HepG2 (cell line): ENCODE results near the gene PSMG4.

Experiments used
- EP300 ChIP-seq, 3 experiments: sonication (generic) in 1 of 3; formaldehyde crosslinking in 1 of 3; IDR thresholded peaks; 2 replicates each; pipeline versions ENCODE4 v1.5.1 to v1.6.1; 2011 to 2020; ENCODE audit warnings: low read depth in 2 of 3, low read length in 2 of 3, borderline replicate concordance in 1 of 3, improper control_type of control experiment in 1 of 3, mild to moderate bottlenecking in 1 of 3, missing genetic modification reagents in 1 of 3, moderate library complexity in 1 of 3
- RNF2 ChIP-seq: fragments of 450-650 bp; conservative IDR thresholded peaks from 2 replicates; pipeline ENCODE4 v1.6.1; 2016; ENCODE audit warnings: low read depth
- SIN3B ChIP-seq: fragments of 150-350 bp; IDR thresholded peaks from 2 replicates; pipeline ENCODE4 v1.6.1; 2014; ENCODE audit warnings: low read length
- ZNF570 ChIP-seq: sonication (generic); formaldehyde crosslinking; IDR thresholded peaks from 2 replicates; pipeline ENCODE4 v1.4.0; 2020; ENCODE audit warnings: mild to moderate bottlenecking, missing genetic modification reagents, borderline replicate concordance
- TF ChIP-seq, protein P1 (sequence below): sonication (generic); formaldehyde crosslinking; IDR thresholded peaks from 2 replicates; pipeline ENCODE4 v1.5.0; 2020; ENCODE audit warnings: mild to moderate bottlenecking, missing genetic modification reagents, borderline replicate concordance

DNA sequence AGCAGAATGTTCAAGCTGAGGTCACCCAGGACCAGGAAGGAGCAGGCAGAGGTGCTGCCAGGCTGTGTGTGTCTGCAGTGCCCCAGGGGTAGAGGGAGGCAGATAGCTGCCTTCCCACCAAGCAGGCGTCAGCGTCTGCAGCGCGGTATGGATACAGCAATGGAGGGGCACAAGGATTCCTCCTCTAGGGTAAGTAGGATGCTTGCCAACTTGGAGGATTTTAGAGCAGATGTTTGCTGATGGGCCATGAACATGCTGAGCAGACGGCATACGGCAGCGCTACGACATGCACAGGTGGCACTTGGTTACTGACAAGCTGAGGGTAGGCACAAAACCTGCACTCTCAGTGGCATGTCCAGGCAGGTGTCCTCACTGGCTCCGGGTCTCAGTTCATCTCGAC lies 48.1 kb downstream of the PSMG4 start:
- TF ChIP-seq SIN3B (no peak), EP300 (IDR thresholded peaks at IDR 0.05; ENCODE audit: low read depth in 2 of 2, low read length in 2 of 2) (no peak), EP300 (CRISPR knock-in tag; IDR thresholded peaks at IDR 0.05; ENCODE audit: borderline replicate concordance) (no peak), ZNF570 (CRISPR knock-in tag) (no peak), RNF2 (no peak)
- TF ChIP-seq, protein P1, sequence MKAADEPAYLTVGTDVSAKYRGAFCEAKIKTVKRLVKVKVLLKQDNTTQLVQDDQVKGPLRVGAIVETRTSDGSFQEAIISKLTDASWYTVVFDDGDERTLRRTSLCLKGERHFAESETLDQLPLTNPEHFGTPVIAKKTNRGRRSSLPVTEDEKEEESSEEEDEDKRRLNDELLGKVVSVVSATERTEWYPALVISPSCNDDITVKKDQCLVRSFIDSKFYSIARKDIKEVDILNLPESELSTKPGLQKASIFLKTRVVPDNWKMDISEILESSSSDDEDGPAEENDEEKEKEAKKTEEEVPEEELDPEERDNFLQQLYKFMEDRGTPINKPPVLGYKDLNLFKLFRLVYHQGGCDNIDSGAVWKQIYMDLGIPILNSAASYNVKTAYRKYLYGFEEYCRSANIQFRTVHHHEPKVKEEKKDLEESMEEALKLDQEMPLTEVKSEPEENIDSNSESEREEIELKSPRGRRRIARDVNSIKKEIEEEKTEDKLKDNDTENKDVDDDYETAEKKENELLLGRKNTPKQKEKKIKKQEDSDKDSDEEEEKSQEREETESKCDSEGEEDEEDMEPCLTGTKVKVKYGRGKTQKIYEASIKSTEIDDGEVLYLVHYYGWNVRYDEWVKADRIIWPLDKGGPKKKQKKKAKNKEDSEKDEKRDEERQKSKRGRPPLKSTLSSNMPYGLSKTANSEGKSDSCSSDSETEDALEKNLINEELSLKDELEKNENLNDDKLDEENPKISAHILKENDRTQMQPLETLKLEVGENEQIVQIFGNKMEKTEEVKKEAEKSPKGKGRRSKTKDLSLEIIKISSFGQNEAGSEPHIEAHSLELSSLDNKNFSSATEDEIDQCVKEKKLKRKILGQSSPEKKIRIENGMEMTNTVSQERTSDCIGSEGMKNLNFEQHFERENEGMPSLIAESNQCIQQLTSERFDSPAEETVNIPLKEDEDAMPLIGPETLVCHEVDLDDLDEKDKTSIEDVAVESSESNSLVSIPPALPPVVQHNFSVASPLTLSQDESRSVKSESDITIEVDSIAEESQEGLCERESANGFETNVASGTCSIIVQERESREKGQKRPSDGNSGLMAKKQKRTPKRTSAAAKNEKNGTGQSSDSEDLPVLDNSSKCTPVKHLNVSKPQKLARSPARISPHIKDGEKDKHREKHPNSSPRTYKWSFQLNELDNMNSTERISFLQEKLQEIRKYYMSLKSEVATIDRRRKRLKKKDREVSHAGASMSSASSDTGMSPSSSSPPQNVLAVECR (CRISPR knock-in tag), result no peak
